ENCODE data around the gene RGSL1. TPM values are rescaled to one million over a fixed set of nuclear protein-coding genes. Genes with fewer than 3 reads are reported as not detected.
A peak's percentile ranks its signal among the peaks of the same experiment; 100 is the strongest.

RGSL1 gene
- total and polyA plus RNA-seq, 7 experiments from 2014 or later, result not detected

- ChIA-PET POLR2A (no interaction called here), CTCF (interaction anchor here (1.2 kb wide), 1 partner anchor 12 kb away, joined by 3 read pairs; no protein-coding TSS in a partner anchor)
- Histone ChIP-seq H3K4me3 (ENCODE audit: low read length) (no peak overlapping the region), H3K4me1 (ENCODE audit: control insufficient read depth in 2 of 2, insufficient read depth in 2 of 2, low read length in 2 of 2) (no peaks in the 10 kb centered on the region), H3K36me3 (ENCODE audit: control insufficient read depth in 2 of 3, insufficient read depth in 3 of 3, low read length in 3 of 3) (no peaks in the 10 kb centered on the region), H3K9me3 (ENCODE audit: control insufficient read depth in 2 of 3, low read length in 3 of 3) (no peaks in the 10 kb centered on the region), H3K27ac (ENCODE audit: low read depth, low read length) (no peak overlapping the region), H3K27me3 (ENCODE audit: control insufficient read depth in 2 of 2, insufficient read depth in 2 of 2, low read length in 2 of 2) (no peaks in the 10 kb centered on the region)
- DNase-seq (no peak), ATAC-seq (no peak)
- Mint-ChIP-seq H3K9me3 (peaks cover 0 to 10% (median 2%) of the 10 kb centered on the region in 11 donors), H3K36me3 (no peaks in the 10 kb centered on the region), H3K4me3 (no peak overlapping the region), H3K27me3 (peaks cover 11 to 48% (median 28%) of the 10 kb centered on the region in 5 donors), H3K27ac (no peak overlapping the region), H3K4me1 (no peaks in the 10 kb centered on the region)
- intact Hi-C loops (cut with micrococcal nuclease), result no loop called here
Observed at GRCh38 chr1:182408435-182409075, 41.4 kb upstream of the RGSL1 start.

GRCh38 chr1:182410138-182410537, 39.8 kb upstream of the RGSL1 start:
- peaks cover 0 to 10% (median 2%) of the 10 kb centered on the region in 11 donors for H3K9me3 Mint-ChIP-seq
- H3K36me3 Mint-ChIP-seq, result no peaks in the 10 kb centered on the region
- Histone ChIP-seq H3K36me3 (ENCODE audit: control insufficient read depth in 2 of 3, insufficient read depth in 3 of 3, low read length in 3 of 3) (no peaks in the 10 kb centered on the region), H3K27ac (ENCODE audit: low read depth, low read length) (no peak overlapping the region), H3K4me1 (ENCODE audit: control insufficient read depth in 2 of 2, insufficient read depth in 2 of 2, low read length in 2 of 2) (no peaks in the 10 kb centered on the region), H3K9me3 (ENCODE audit: control insufficient read depth in 2 of 3, low read length in 3 of 3) (no peaks in the 10 kb centered on the region), H3K4me3 (ENCODE audit: low read length) (no peak overlapping the region), H3K27me3 (ENCODE audit: control insufficient read depth in 2 of 2, insufficient read depth in 2 of 2, low read length in 2 of 2) (no peaks in the 10 kb centered on the region)
- H3K27me3 Mint-ChIP-seq, result peaks cover 22 to 45% (median 31%) of the 10 kb centered on the region in 5 donors
- peak overlapping the region in 1 of 9 donors; percentile 44 for H3K27ac Mint-ChIP-seq
- CTCF ChIA-PET, result no interaction called here
- no peak overlapping the region for H3K4me3 Mint-ChIP-seq
- intact Hi-C loops (cut with micrococcal nuclease), result no loop called here
- DNase-seq, result no peak
- no peak for ATAC-seq
- POLR2A ChIA-PET, result no interaction called here
- H3K4me1 Mint-ChIP-seq, result no peaks in the 10 kb centered on the region

- ATAC-seq (no peak), DNase-seq (no peak)
- Mint-ChIP-seq H3K27me3 (peaks cover 27 to 39% (median 31%) of the 10 kb centered on the region in 5 donors), H3K4me3 (no peak overlapping the region), H3K27ac (no peak overlapping the region), H3K9me3 (peaks cover 0 to 6% (median 0%) of the 10 kb centered on the region in 11 donors), H3K4me1 (peaks cover 0 to under 1% (median 0%) of the 10 kb centered on the region in 7 donors), H3K36me3 (no peaks in the 10 kb centered on the region)
- Histone ChIP-seq H3K4me1 (ENCODE audit: control insufficient read depth in 2 of 2, insufficient read depth in 2 of 2, low read length in 2 of 2) (no peaks in the 10 kb centered on the region), H3K27ac (ENCODE audit: low read depth, low read length) (no peak overlapping the region), H3K9me3 (ENCODE audit: control insufficient read depth in 2 of 3, low read length in 3 of 3) (no peaks in the 10 kb centered on the region), H3K27me3 (ENCODE audit: control insufficient read depth in 2 of 2, insufficient read depth in 2 of 2, low read length in 2 of 2) (no peaks in the 10 kb centered on the region), H3K36me3 (ENCODE audit: control insufficient read depth in 2 of 3, insufficient read depth in 3 of 3, low read length in 3 of 3) (no peaks in the 10 kb centered on the region), H3K4me3 (ENCODE audit: low read length) (no peak overlapping the region)
- intact Hi-C loops (cut with micrococcal nuclease), result no loop called here
- ChIA-PET CTCF (no interaction called here), POLR2A (no interaction called here)
Observed at GRCh38 chr1:182410620-182411273, 39.2 kb upstream of the RGSL1 start.

GRCh38 chr1:182413486-182413885, 36.5 kb upstream of the RGSL1 start:
- H3K27ac Mint-ChIP-seq, result no peak overlapping the region
- Histone ChIP-seq H3K9me3 (ENCODE audit: control insufficient read depth in 2 of 3, low read length in 3 of 3) (no peaks in the 10 kb centered on the region), H3K4me1 (ENCODE audit: control insufficient read depth in 2 of 2, insufficient read depth in 2 of 2, low read length in 2 of 2) (no peaks in the 10 kb centered on the region), H3K27me3 (ENCODE audit: control insufficient read depth in 2 of 2, insufficient read depth in 2 of 2, low read length in 2 of 2) (no peaks in the 10 kb centered on the region), H3K36me3 (ENCODE audit: control insufficient read depth in 2 of 3, insufficient read depth in 3 of 3, low read length in 3 of 3) (no peaks in the 10 kb centered on the region), H3K4me3 (ENCODE audit: low read length) (no peak overlapping the region), H3K27ac (ENCODE audit: low read depth, low read length) (no peak overlapping the region)
- intact Hi-C loops (cut with micrococcal nuclease), result no loop called here
- H3K4me3 Mint-ChIP-seq, result no peak overlapping the region
- no peak for ATAC-seq
- H3K9me3 Mint-ChIP-seq, result no peaks in the 10 kb centered on the region
- ChIA-PET POLR2A (interaction anchor here (0.5 kb wide), 1 partner anchor 231 kb away, joined by 3 read pairs; no protein-coding TSS in a partner anchor), CTCF (no interaction called here)
- peaks cover 0 to 6% (median 0%) of the 10 kb centered on the region in 7 donors for H3K4me1 Mint-ChIP-seq
- peaks cover 23 to 38% (median 26%) of the 10 kb centered on the region in 5 donors for H3K27me3 Mint-ChIP-seq
- DNase-seq, result no peak
- no peaks in the 10 kb centered on the region for H3K36me3 Mint-ChIP-seq

GRCh38 chr1:182413969-182414368, 36.0 kb upstream of the RGSL1 start:
- peaks cover 22 to 36% (median 24%) of the 10 kb centered on the region in 5 donors for H3K27me3 Mint-ChIP-seq
- H3K4me1 ChIP-seq (ENCODE audit: control insufficient read depth in 2 of 2, insufficient read depth in 2 of 2, low read length in 2 of 2), result no peaks in the 10 kb centered on the region
- H3K4me3 Mint-ChIP-seq, result no peak overlapping the region
- peaks cover 0 to 6% (median 0%) of the 10 kb centered on the region in 7 donors for H3K4me1 Mint-ChIP-seq
- POLR2A ChIA-PET, result no interaction called here
- H3K9me3 Mint-ChIP-seq, result no peaks in the 10 kb centered on the region
- H3K36me3 ChIP-seq (ENCODE audit: control insufficient read depth in 2 of 3, insufficient read depth in 3 of 3, low read length in 3 of 3), result no peaks in the 10 kb centered on the region
- H3K9me3 ChIP-seq (ENCODE audit: control insufficient read depth in 2 of 3, low read length in 3 of 3), result no peaks in the 10 kb centered on the region
- CTCF ChIA-PET, result no interaction called here
- ATAC-seq, result no peak
- no peak overlapping the region for H3K27ac Mint-ChIP-seq
- intact Hi-C loops (cut with micrococcal nuclease), result no loop called here
- no peak overlapping the region for H3K27ac ChIP-seq (ENCODE audit: low read depth, low read length)
- no peak overlapping the region for H3K4me3 ChIP-seq (ENCODE audit: low read length)
- no peaks in the 10 kb centered on the region for H3K27me3 ChIP-seq (ENCODE audit: control insufficient read depth in 2 of 2, insufficient read depth in 2 of 2, low read length in 2 of 2)
- H3K36me3 Mint-ChIP-seq, result no peaks in the 10 kb centered on the region
- DNase-seq, result no peak

- peaks cover 0 to 6% (median 0%) of the 10 kb centered on the region in 7 donors for H3K4me1 Mint-ChIP-seq
- intact Hi-C loops (cut with micrococcal nuclease), result no loop called here
- no peaks in the 10 kb centered on the region for H3K4me1 ChIP-seq (ENCODE audit: control insufficient read depth in 2 of 2, insufficient read depth in 2 of 2, low read length in 2 of 2)
- H3K4me3 ChIP-seq (ENCODE audit: low read length), result no peak overlapping the region
- H3K4me3 Mint-ChIP-seq, result no peak overlapping the region
- H3K27me3 Mint-ChIP-seq, result peaks cover 14 to 31% (median 20%) of the 10 kb centered on the region in 5 donors
- no peaks in the 10 kb centered on the region for H3K27me3 ChIP-seq (ENCODE audit: control insufficient read depth in 2 of 2, insufficient read depth in 2 of 2, low read length in 2 of 2)
- DNase-seq (no peak), ATAC-seq (no peak)
- no peak overlapping the region for H3K27ac Mint-ChIP-seq
- H3K9me3 ChIP-seq (ENCODE audit: control insufficient read depth in 2 of 3, low read length in 3 of 3), result no peaks in the 10 kb centered on the region
- no peaks in the 10 kb centered on the region for H3K36me3 ChIP-seq (ENCODE audit: control insufficient read depth in 2 of 3, insufficient read depth in 3 of 3, low read length in 3 of 3)
- no peak overlapping the region for H3K27ac ChIP-seq (ENCODE audit: low read depth, low read length)
- POLR2A ChIA-PET, result no interaction called here
- H3K36me3 Mint-ChIP-seq, result no peaks in the 10 kb centered on the region
- CTCF ChIA-PET, result interaction anchor here (0.6 kb wide), 1 partner anchor 275 kb away, joined by 3 read pairs; no protein-coding TSS in a partner anchor
- H3K9me3 Mint-ChIP-seq, result no peaks in the 10 kb centered on the region
Observed at GRCh38 chr1:182415789-182416188, 34.2 kb upstream of the RGSL1 start.

All from naive thymus-derived CD4-positive, alpha-beta T cell (primary cell).